Measurements from ENCODE around the gene ACSF3.

DNA sequence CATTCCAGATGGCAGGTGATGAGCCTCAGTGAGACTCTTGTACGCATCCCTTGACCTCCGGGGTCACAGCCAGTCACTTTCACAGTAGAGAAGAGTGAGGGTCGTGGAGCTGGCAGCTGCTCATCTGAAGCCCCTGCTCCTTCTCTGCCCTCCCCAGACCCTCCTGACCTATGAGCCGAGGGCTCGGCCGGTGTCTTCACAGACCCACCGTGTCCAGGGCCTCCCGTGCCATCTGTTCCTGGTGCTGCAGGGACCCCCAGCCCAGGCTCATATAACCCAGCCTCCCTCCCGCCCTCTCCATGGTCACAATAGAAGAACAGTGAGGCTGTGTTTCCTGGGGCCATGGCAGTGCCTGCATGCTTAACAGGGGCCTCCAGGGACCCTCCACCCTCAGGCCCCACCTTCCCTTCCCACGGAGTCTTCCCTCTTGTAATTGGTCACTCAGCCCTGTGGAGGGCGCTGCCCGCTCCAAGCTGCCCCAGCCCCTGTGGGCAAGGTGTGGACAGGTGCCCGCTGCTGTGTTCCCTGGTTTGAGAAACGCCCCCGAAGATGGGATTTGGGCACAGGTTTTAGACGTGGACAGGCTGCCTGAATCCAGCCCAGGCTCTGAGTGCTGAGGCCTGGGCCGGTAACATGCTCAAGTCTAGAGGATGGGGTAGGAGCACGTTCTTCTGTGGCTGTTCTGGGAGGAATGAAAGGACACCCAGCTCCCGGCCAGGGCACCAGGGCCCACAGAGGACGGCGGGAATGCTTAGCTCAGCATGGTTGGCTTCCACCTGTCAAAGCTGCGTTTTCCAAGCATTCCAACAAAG is 38.7 kb downstream of the ACSF3 start:
- TF ChIP-seq TAF1 (IDR thresholded peaks at IDR 0.05; ENCODE audit: low read depth), result no peak
- TF ChIP-seq, protein P1, sequence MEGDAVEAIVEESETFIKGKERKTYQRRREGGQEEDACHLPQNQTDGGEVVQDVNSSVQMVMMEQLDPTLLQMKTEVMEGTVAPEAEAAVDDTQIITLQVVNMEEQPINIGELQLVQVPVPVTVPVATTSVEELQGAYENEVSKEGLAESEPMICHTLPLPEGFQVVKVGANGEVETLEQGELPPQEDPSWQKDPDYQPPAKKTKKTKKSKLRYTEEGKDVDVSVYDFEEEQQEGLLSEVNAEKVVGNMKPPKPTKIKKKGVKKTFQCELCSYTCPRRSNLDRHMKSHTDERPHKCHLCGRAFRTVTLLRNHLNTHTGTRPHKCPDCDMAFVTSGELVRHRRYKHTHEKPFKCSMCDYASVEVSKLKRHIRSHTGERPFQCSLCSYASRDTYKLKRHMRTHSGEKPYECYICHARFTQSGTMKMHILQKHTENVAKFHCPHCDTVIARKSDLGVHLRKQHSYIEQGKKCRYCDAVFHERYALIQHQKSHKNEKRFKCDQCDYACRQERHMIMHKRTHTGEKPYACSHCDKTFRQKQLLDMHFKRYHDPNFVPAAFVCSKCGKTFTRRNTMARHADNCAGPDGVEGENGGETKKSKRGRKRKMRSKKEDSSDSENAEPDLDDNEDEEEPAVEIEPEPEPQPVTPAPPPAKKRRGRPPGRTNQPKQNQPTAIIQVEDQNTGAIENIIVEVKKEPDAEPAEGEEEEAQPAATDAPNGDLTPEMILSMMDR (IDR thresholded peaks at IDR 0.05; ENCODE audit: poor library complexity, severe bottlenecking), result no peak
- no peak for TF ChIP-seq RAD21 (conservative IDR thresholded peaks at IDR 0.05)
- TF ChIP-seq POLR2AphosphoS5 (IDR thresholded peaks at IDR 0.05), result no peak
- TF ChIP-seq, protein P2, sequence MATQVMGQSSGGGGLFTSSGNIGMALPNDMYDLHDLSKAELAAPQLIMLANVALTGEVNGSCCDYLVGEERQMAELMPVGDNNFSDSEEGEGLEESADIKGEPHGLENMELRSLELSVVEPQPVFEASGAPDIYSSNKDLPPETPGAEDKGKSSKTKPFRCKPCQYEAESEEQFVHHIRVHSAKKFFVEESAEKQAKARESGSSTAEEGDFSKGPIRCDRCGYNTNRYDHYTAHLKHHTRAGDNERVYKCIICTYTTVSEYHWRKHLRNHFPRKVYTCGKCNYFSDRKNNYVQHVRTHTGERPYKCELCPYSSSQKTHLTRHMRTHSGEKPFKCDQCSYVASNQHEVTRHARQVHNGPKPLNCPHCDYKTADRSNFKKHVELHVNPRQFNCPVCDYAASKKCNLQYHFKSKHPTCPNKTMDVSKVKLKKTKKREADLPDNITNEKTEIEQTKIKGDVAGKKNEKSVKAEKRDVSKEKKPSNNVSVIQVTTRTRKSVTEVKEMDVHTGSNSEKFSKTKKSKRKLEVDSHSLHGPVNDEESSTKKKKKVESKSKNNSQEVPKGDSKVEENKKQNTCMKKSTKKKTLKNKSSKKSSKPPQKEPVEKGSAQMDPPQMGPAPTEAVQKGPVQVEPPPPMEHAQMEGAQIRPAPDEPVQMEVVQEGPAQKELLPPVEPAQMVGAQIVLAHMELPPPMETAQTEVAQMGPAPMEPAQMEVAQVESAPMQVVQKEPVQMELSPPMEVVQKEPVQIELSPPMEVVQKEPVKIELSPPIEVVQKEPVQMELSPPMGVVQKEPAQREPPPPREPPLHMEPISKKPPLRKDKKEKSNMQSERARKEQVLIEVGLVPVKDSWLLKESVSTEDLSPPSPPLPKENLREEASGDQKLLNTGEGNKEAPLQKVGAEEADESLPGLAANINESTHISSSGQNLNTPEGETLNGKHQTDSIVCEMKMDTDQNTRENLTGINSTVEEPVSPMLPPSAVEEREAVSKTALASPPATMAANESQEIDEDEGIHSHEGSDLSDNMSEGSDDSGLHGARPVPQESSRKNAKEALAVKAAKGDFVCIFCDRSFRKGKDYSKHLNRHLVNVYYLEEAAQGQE (IDR thresholded peaks at IDR 0.05; ENCODE audit: borderline replicate concordance), result no peak
- TF ChIP-seq EP300 (conservative IDR thresholded peaks at IDR 0.05; ENCODE audit: poor library complexity, severe bottlenecking), result no peak
- TF ChIP-seq EZH2 (IDR thresholded peaks at IDR 0.05; ENCODE audit: borderline replicate concordance, insufficient read depth, low read length, poor library complexity, severe bottlenecking), result no peak
- TF ChIP-seq MXI1 (conservative IDR thresholded peaks at IDR 0.05; ENCODE audit: poor library complexity, severe bottlenecking), result no peak
- no peak for TF ChIP-seq SMC3 (conservative IDR thresholded peaks at IDR 0.05; ENCODE audit: poor library complexity)

Data from neural cell (in vitro differentiated cells).